GM20000 (cell line): ENCODE measurements around the gene YPEL2.

ENCODE experiments used
- DNase-seq: peaks from one replicate; pipeline ENCODE4 v3.0.0; 2012; ENCODE audit warnings: low spot score
- TF ChIP-seq, protein P1 (sequence below): IDR thresholded peaks from 2 replicates; pipeline ENCODE4 v1.5.1; 2012; ENCODE audit warnings: mild to moderate bottlenecking, control low read depth; ENCODE audit errors: extremely low read depth, missing control alignments

The YPEL2 gene

DNA sequence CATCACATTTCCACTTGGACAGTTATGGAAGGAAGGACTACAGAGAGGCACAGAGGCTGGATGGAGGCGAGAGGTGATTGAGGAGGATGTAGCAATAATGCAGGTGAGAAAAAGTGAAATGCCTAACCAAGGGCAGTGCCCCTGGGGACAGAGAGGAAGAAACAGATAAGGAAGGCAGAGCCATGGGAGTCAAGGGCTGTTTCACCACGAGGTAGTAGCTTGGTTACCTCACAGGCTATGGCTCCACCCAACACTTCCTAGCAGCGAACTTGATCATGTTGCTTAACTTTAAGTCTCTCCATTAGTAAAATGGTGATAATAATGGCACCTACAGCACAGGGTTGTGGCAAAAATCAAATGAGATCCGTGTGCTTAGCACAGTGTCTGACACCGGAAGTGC, 83.9 kb downstream of the YPEL2 start:
- DNase-seq, result no peak
- TF ChIP-seq, protein P1, sequence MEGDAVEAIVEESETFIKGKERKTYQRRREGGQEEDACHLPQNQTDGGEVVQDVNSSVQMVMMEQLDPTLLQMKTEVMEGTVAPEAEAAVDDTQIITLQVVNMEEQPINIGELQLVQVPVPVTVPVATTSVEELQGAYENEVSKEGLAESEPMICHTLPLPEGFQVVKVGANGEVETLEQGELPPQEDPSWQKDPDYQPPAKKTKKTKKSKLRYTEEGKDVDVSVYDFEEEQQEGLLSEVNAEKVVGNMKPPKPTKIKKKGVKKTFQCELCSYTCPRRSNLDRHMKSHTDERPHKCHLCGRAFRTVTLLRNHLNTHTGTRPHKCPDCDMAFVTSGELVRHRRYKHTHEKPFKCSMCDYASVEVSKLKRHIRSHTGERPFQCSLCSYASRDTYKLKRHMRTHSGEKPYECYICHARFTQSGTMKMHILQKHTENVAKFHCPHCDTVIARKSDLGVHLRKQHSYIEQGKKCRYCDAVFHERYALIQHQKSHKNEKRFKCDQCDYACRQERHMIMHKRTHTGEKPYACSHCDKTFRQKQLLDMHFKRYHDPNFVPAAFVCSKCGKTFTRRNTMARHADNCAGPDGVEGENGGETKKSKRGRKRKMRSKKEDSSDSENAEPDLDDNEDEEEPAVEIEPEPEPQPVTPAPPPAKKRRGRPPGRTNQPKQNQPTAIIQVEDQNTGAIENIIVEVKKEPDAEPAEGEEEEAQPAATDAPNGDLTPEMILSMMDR, result no peak

- no peak for DNase-seq
- TF ChIP-seq, protein P1, result no peak
Observed at GRCh38 chr17:59416184-59416583, 84.7 kb downstream of the YPEL2 start.

- TF ChIP-seq, protein P1, result no peak
Observed at GRCh38 chr17:59417452-59417851, 86.0 kb downstream of the YPEL2 start.

DNA sequence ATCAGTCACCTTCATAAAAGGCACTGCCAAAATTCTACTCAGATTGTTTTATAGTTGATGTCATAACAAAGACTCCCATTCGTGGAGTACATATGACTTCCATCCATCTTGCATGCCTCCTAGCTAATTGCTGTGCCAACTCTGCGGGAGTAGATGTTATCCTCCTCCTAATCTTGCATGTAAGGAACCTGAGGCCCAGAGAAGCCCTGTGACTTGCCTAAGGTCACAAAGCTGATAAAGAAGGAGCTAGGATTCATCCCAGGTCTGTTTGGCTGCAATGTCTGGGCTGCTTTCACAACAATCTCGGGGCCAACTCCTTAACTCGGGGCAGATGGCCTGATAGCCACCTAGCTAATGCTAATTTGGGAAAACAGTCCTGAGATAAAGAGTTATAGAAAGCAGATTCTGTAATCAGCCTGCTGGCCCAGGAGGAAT, 87.3 kb downstream of the YPEL2 start:
- DNase-seq, result no peak
- TF ChIP-seq, protein P1, result no peak

More at GRCh38 chr17:59417452-59417851, 86.0 kb downstream of the YPEL2 start:
- DNase-seq, result no peak

DNA sequence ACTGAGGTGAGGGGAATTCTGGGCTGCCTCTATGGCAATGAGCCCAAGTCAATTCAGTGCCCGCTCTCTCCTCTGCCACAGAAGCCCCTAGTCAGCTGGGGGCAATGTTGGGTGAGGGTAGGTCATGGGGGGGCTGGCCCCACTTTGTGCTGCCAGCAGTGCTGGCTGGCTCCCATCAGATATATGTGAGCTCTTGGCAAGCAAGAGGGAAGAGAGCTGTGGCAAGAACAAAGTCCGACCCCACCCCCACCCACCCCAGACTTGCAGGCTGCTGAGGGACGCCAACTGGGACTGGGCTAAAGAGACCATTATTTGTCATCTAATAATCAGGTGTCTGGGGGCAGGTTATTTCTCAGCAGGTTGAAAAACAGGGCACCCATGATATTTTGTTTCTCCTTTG, 89.4 kb downstream of the YPEL2 start:
- TF ChIP-seq, protein P1, result no peak
- no peak for DNase-seq

GRCh38 chr17:59421722-59422121, 90.3 kb downstream of the YPEL2 start:
- DNase-seq, result no peak
- TF ChIP-seq, protein P1, result no peak

- DNase-seq, result no peak
- TF ChIP-seq, protein P1, result no peak
Observed at GRCh38 chr17:59423137-59423724, 91.8 kb downstream of the YPEL2 start.
